Smooth muscle cell (in vitro differentiated cells): Measurements from ENCODE around the gene LRRC70. TPM values are rescaled to one million over a fixed set of nuclear protein-coding genes. Genes with fewer than 3 reads are reported as not detected.

ENCODE experiments used
- DNase-seq: peaks from one replicate; lab custom pipeline; 2025; ENCODE audit not compliant: unreplicated experiment; lab: John Stamatoyannopoulos, UW
- H2AFZ ChIP-seq: fragments of 200-600 bp; sonication (generic); 2 replicates; pipeline ENCODE4 v1.6.0; 2016; ENCODE audit warnings: antibody characterized with exemption, low read depth, mild to moderate bottlenecking
- H3F3A ChIP-seq: fragments of 200-600 bp; sonication (generic); 2 replicates; pipeline ENCODE4 v1.6.0; 2017; ENCODE audit warnings: antibody characterized with exemption, low read depth
- H3K27ac ChIP-seq: fragments of 200-600 bp; sonication (generic); 2 replicates; pipeline ENCODE4 v1.5.1; 2016; ENCODE audit warnings: low read depth, mild to moderate bottlenecking
- H3K27me3 ChIP-seq: fragments of 200-600 bp; sonication (generic); 2 replicates; pipeline ENCODE4 v1.6.1; 2016; ENCODE audit warnings: low read depth, mild to moderate bottlenecking
- H3K36me3 ChIP-seq: fragments of 200-600 bp; sonication (generic); 2 replicates; pipeline ENCODE4 v1.5.1; 2016; ENCODE audit warnings: low read depth
- H3K4me1 ChIP-seq: fragments of 200-600 bp; sonication (generic); 2 replicates; pipeline ENCODE4 v1.5.1; 2016; ENCODE audit warnings: low read depth
- H3K4me2 ChIP-seq: fragments of 200-600 bp; sonication (generic); 2 replicates; pipeline ENCODE4 v1.6.0; 2016; ENCODE audit warnings: mild to moderate bottlenecking
- H3K4me3 ChIP-seq: fragments of 200-600 bp; sonication (generic); 2 replicates; pipeline ENCODE4 v1.5.1; 2016; ENCODE audit warnings: mild to moderate bottlenecking
- H3K79me2 ChIP-seq: fragments of 200-600 bp; sonication (generic); 2 replicates; pipeline ENCODE4 v1.6.0; 2016; ENCODE audit warnings: low read depth, mild to moderate bottlenecking
- H3K9ac ChIP-seq: fragments of 200-600 bp; sonication (generic); 2 replicates; pipeline ENCODE4 v1.6.0; 2016; ENCODE audit warnings: low read depth
- H3K9me3 ChIP-seq: fragments of 200-600 bp; sonication (generic); replicated peaks from 2 replicates; pipeline ENCODE4 v1.5.1; 2016; ENCODE audit warnings: low read depth
- H4K20me1 ChIP-seq: fragments of 200-600 bp; sonication (generic); 2 replicates; pipeline ENCODE4 v1.6.0; 2016; ENCODE audit warnings: low read depth
- WGBS: methylation state at CpG from one replicate; pipeline ENCODE4 v1.1.7; 2016; ENCODE audit warnings: low lambda C conversion rate; 5-methylcytosine and 5-hydroxymethylcytosine counted together
- polyA plus RNA-seq: library from polyadenylated mRNA; unstranded; fragments of >200 nt; fragmentation: Nextera tagmentation; extraction: Ambion mirVana; gene quantifications from 2 replicates; pipeline ENCODE4 v1.2.1, GENCODE V29; 2016
- total RNA-seq: library from RNA; depleted of rRNA; stranded (reverse); fragments of >200 nt; gene quantifications from 2 replicates; pipeline ENCODE4 v1.2.3, GENCODE V29; 2014
- TF ChIP-seq, protein P1 (sequence below): fragments of 200-600 bp; sonication (generic); IDR thresholded peaks from 2 replicates; pipeline ENCODE4 v1.5.1; 2017; ENCODE audit warnings: borderline replicate concordance, mild to moderate bottlenecking, antibody characterized with exemption; ENCODE audit not compliant: insufficient read depth, poor library complexity, severe bottlenecking

Gene LRRC70
- total and polyA plus RNA-seq, 2 experiments from 2014 or later, result 0.22 to 0.36 TPM

DNA sequence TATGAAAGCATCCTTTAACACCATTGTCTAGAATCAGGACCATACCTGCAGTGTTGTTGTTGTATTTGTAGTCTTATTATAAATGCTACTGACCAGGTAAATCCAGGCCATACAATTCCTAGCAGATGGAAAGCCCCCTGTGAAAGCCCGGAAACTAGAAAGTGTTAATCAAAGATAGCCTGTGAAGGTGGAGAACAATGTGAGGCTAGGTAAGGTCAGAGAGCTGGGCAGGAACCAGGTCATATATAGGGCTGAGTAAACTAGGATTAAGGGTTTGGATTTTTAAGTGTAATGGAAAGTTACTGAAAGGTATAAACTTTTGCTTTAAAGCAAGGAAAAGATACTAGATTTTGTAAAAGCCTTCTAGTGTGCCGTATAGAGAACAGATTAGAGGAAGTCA, 6.7 kb downstream of the LRRC70 start:
- Histone ChIP-seq H3K9me3 (no peaks in the 10 kb centered on the region), H2AFZ (no peak overlapping the region), H3K27me3 (no peaks in the 10 kb centered on the region), H3K4me3 (no peak overlapping the region), H3K27ac (no peak overlapping the region), H3K4me2 (no peak overlapping the region), H3K9ac (no peak overlapping the region), H3K4me1 (no peaks in the 10 kb centered on the region), H4K20me1 (no peaks in the 10 kb centered on the region), H3K79me2 (no peaks in the 10 kb centered on the region), H3F3A (no peaks in the 10 kb centered on the region), H3K36me3 (no peaks in the 10 kb centered on the region)
- no peak for DNase-seq
- 90% methylated on average over 2 of the region's 2 CpGs for WGBS
- TF ChIP-seq, protein P1, sequence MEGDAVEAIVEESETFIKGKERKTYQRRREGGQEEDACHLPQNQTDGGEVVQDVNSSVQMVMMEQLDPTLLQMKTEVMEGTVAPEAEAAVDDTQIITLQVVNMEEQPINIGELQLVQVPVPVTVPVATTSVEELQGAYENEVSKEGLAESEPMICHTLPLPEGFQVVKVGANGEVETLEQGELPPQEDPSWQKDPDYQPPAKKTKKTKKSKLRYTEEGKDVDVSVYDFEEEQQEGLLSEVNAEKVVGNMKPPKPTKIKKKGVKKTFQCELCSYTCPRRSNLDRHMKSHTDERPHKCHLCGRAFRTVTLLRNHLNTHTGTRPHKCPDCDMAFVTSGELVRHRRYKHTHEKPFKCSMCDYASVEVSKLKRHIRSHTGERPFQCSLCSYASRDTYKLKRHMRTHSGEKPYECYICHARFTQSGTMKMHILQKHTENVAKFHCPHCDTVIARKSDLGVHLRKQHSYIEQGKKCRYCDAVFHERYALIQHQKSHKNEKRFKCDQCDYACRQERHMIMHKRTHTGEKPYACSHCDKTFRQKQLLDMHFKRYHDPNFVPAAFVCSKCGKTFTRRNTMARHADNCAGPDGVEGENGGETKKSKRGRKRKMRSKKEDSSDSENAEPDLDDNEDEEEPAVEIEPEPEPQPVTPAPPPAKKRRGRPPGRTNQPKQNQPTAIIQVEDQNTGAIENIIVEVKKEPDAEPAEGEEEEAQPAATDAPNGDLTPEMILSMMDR, result no peak

DNA sequence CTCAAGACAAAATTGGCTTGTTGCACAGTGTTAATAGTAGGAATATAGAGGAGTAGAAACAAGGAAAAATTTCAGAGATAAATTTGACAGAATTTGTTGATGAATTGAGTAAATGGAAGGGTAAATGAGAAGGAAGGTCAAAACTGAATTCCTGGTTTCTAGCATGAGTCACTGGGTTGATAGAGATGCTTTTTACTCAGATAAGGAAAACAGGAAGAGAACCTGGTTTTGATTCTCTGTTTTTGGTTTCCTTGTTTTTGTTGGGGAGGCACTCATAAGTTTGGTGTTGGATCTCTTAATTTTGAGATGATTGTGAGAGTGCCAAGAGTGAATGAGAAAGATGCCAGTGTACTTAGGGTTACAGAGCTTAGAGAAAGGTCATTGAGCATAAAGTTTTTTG, 7.1 kb downstream of the LRRC70 start:
- H3K9me3 ChIP-seq, result no peaks in the 10 kb centered on the region
- no peak for DNase-seq
- no peak overlapping the region for H3K9ac ChIP-seq
- H3K36me3 ChIP-seq, result no peaks in the 10 kb centered on the region
- TF ChIP-seq, protein P1, result no peak
- no peaks in the 10 kb centered on the region for H3K79me2 ChIP-seq
- no peak overlapping the region for H3K27ac ChIP-seq
- no peaks in the 10 kb centered on the region for H3K27me3 ChIP-seq
- no peak overlapping the region for H2AFZ ChIP-seq
- no peaks in the 10 kb centered on the region for H3F3A ChIP-seq
- H3K4me3 ChIP-seq, result no peak overlapping the region
- no peaks in the 10 kb centered on the region for H3K4me1 ChIP-seq
- no peaks in the 10 kb centered on the region for H4K20me1 ChIP-seq
- H3K4me2 ChIP-seq, result no peak overlapping the region

DNA sequence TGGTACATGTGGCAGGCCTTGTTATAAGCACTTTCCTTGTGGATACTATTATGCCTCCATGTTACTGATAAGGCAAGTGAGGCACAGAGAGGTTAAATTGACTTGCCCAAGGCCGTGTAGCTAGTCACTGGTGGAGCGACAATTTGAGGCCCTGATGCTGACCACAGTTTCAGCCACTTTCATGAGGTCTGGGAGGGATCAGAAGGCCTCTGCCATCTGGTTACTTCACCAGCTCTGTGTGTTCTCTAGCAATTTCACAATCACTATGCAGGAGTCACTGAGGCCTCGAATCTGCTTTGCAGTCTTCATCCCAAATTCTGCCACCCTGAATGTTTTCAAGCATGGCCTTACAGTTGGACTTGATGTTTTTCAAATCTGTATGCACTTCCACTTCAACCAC, 9.1 kb downstream of the LRRC70 start:
- Histone ChIP-seq H3K36me3 (peaks cover 5% of the 10 kb centered on the region), H3K4me3 (no peak overlapping the region), H3K4me1 (no peaks in the 10 kb centered on the region), H2AFZ (no peak overlapping the region), H3K79me2 (no peaks in the 10 kb centered on the region), H3K27me3 (no peaks in the 10 kb centered on the region), H4K20me1 (no peaks in the 10 kb centered on the region), H3F3A (no peaks in the 10 kb centered on the region), H3K27ac (no peak overlapping the region), H3K9ac (no peak overlapping the region), H3K4me2 (no peak overlapping the region), H3K9me3 (no peaks in the 10 kb centered on the region)
- DNase-seq, result no peak
- 34% methylated on average over 3 of the region's 3 CpGs for WGBS
- TF ChIP-seq, protein P1, result no peak

DNA sequence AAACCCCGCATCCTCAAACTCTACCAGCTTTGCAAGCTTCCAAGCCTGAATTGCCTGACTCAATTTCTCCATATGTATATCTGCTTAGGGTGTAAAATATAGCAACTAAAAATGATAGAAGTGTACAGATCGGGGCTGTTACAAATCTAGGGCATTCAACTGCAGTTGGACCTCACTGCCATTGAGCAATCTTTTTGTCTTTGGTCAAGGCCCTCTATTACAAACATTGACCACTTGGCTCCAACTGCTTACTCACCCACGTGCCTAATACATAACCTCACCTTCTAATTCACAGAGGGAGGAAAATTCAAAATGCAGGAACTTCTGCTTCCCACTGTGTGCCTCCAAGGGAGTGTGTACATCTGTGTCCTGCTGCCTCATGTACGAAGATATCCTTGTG, 10.0 kb downstream of the LRRC70 start:
- H4K20me1 ChIP-seq, result no peaks in the 10 kb centered on the region
- no peaks in the 10 kb centered on the region for H3K9me3 ChIP-seq
- no peak overlapping the region for H3K9ac ChIP-seq
- H3F3A ChIP-seq, result no peaks in the 10 kb centered on the region
- H3K79me2 ChIP-seq, result no peaks in the 10 kb centered on the region
- no peaks in the 10 kb centered on the region for H3K27me3 ChIP-seq
- no peak for DNase-seq
- H3K4me1 ChIP-seq, result no peaks in the 10 kb centered on the region
- H2AFZ ChIP-seq, result no peak overlapping the region
- TF ChIP-seq, protein P1, result no peak
- H3K36me3 ChIP-seq, result peaks cover 5% of the 10 kb centered on the region
- H3K27ac ChIP-seq, result no peak overlapping the region
- no peak overlapping the region for H3K4me2 ChIP-seq
- WGBS, result 93% methylated on average over 4 of the region's 4 CpGs
- no peak overlapping the region for H3K4me3 ChIP-seq
